HG03139 (cell line): ENCODE measurements around the gene TSN.
"Not testable (repeated sequence)": the region's sequence is repeated elsewhere in the genome, so short reads cannot be mapped to it uniquely, and the experiment has no call there.

Experiments
- ATAC-seq: cut with Tn5 transposase; IDR thresholded peaks from one replicate; pipeline ENCODE4 v1.9.1; 2021; ENCODE audit not compliant: unreplicated experiment

Gene TSN

GRCh38 chr2:121796239-121796638 lies 40.8 kb downstream of the TSN start:
- ATAC-seq = peak; percentile 83

- ATAC-seq = no peak
Measured at GRCh38 chr2:121798617-121799016, 43.2 kb downstream of the TSN start.

- no peak for ATAC-seq
Measured at GRCh38 chr2:121801916-121802315, 46.5 kb downstream of the TSN start.

GRCh38 chr2:121803503-121803902 lies 48.1 kb downstream of the TSN start:
- ATAC-seq = no peak

- peak; percentile 81 for ATAC-seq
Measured at GRCh38 chr2:121804340-121804739, 48.9 kb downstream of the TSN start.

GRCh38 chr2:121804997-121805765 lies 49.7 kb downstream of the TSN start:
- no peak for ATAC-seq

GRCh38 chr2:121805766-121806143 lies 50.3 kb downstream of the TSN start:
- ATAC-seq = no peak

- ATAC-seq = not testable (repeated sequence)
Measured at GRCh38 chr2:121807771-121808170, 52.3 kb downstream of the TSN start.

GRCh38 chr2:121809607-121810006 lies 54.2 kb downstream of the TSN start:
- ATAC-seq = no peak

GRCh38 chr2:121810959-121811853 lies 55.8 kb downstream of the TSN start:
- peak; percentile 88 for ATAC-seq

- not testable (repeated sequence) for ATAC-seq
Measured at GRCh38 chr2:121813083-121813482, 57.6 kb downstream of the TSN start.

- ATAC-seq = no peak
Measured at GRCh38 chr2:121815216-121815615, 59.8 kb downstream of the TSN start.

- no peak for ATAC-seq
Measured at GRCh38 chr2:121816797-121817196, 61.3 kb downstream of the TSN start.

GRCh38 chr2:121817304-121817703 lies 61.9 kb downstream of the TSN start:
- ATAC-seq = not testable (repeated sequence)
